GM12878 (cell line): ENCODE data around the gene OR2T33. TPM values are rescaled to one million over a fixed set of nuclear protein-coding genes. Genes with fewer than 3 reads are reported as not detected.

Source experiments
- ATAC-seq: fragments of 200-7000 bp; cut with Tn5 transposase; 3 replicates; pipeline ENCODE4 v1.9.1; 2020; ENCODE audit warnings: mild to moderate bottlenecking, moderate library complexity
- BruUV-seq: library from RNA; stranded (reverse); fragments of 400-500 nt; replicated peaks from 2 replicates; lab custom pipeline; 2021; lab: Mats Ljungman, UMichigan
- CTCF ChIA-PET: fragments of 300-600 bp; sonication (Branson Sonifier 250); formaldehyde crosslinking; extraction: SDS; loops from one replicate; lab custom pipeline; 2021; ENCODE audit warnings: inconsistent platforms; lab: Yijun Ruan, JAX
- POLR2A ChIA-PET: fragments of 350-600 bp; formaldehyde crosslinking; extraction: SDS; loops from one replicate; lab custom pipeline; 2021; ENCODE audit warnings: inconsistent platforms; lab: Charles Lee
- RAD21 ChIA-PET: fragments of 300-600 bp; sonication (Branson Sonifier 250); formaldehyde crosslinking; loops from one replicate; lab custom pipeline; 2023; ENCODE audit warnings: antibody characterized with exemption; ENCODE audit not compliant: unreplicated experiment; lab: Charles Lee
- SMC1A ChIA-PET: fragments of 300-600 bp; sonication (Branson Sonifier 250); formaldehyde crosslinking; loops from one replicate; lab custom pipeline; 2023; ENCODE audit not compliant: unreplicated experiment, uncharacterized antibody; lab: Charles Lee
- DNase-seq: peaks from one replicate; pipeline ENCODE4 v3.0.0-alpha.2; 2011; ENCODE audit warnings: low read depth, low spot score
- FAIRE-seq: peaks from 3 replicates; lab custom pipeline; 2011; peaks lifted over from hg19 to GRCh38; lab: Jason Lieb, UNC
- H2AFZ ChIP-seq: 2 replicates; pipeline ENCODE4 v1.6.0; 2011; ENCODE audit warnings: low read depth, low read length, control low read depth; ENCODE audit not compliant: control insufficient read depth
- H3K27ac ChIP-seq: 2 replicates; pipeline ENCODE4 v1.5.1; 2011; ENCODE audit warnings: control low read depth; ENCODE audit not compliant: control insufficient read depth, insufficient read depth
- H3K27me3 ChIP-seq, 2 experiments: replicated peaks in 1 of 2; 2 replicates each; pipeline versions ENCODE4 v1.6.0 to v1.6.1; 2011; ENCODE audit warnings: low read length in 1 of 2; ENCODE audit not compliant: control insufficient read depth in 2 of 2, insufficient read depth in 2 of 2
- H3K36me3 ChIP-seq, 2 experiments: 2 replicates each; pipeline ENCODE4 v1.5.1; 2011; ENCODE audit warnings: low read length in 1 of 2; ENCODE audit not compliant: control insufficient read depth in 2 of 2, insufficient read depth in 2 of 2
- H3K4me1 ChIP-seq: 2 replicates; pipeline ENCODE4 v1.6.1; 2011; ENCODE audit warnings: mild to moderate bottlenecking, low read length, moderate library complexity, mixed read lengths; ENCODE audit not compliant: control insufficient read depth, insufficient read depth
- H3K4me2 ChIP-seq: 2 replicates; pipeline ENCODE4 v1.6.0; 2011; ENCODE audit warnings: control low read depth; ENCODE audit not compliant: control insufficient read depth, insufficient read depth
- H3K4me3 ChIP-seq: fragments of 200-600 bp; sonication (generic); 2 replicates; pipeline ENCODE4 v1.5.1; 2016
- H3K79me2 ChIP-seq: 2 replicates; pipeline ENCODE4 v1.6.0; 2011; ENCODE audit warnings: low read length; ENCODE audit not compliant: control insufficient read depth, insufficient read depth
- H3K9ac ChIP-seq: 2 replicates; pipeline ENCODE4 v1.8.0; 2011; ENCODE audit warnings: low read length, control low read depth, mixed read lengths; ENCODE audit not compliant: control insufficient read depth, insufficient read depth
- H3K9me3 ChIP-seq: replicated peaks from 3 replicates; pipeline ENCODE4 v1.5.1; 2011; ENCODE audit warnings: mild to moderate bottlenecking, low read length; ENCODE audit not compliant: control insufficient read depth, insufficient read depth
- H4K20me1 ChIP-seq: 2 replicates; pipeline ENCODE4 v1.6.0; 2011; ENCODE audit not compliant: control insufficient read depth, insufficient read depth
- E2F4 ChIP-seq: IDR thresholded peaks from 2 replicates; pipeline ENCODE4 v1.6.1; 2012; ENCODE audit warnings: low read depth, low read length, improper control_type of control experiment
- HCFC1 ChIP-seq: fragments of 150-350 bp; IDR thresholded peaks from 2 replicates; pipeline ENCODE4 v1.6.1; 2014; ENCODE audit warnings: low read length
- MTA3 ChIP-seq: IDR thresholded peaks from 2 replicates; pipeline ENCODE4 v1.6.1; 2012; ENCODE audit warnings: low read length, inconsistent platforms, borderline replicate concordance
- PKNOX1 ChIP-seq: fragments of 450-650 bp; IDR thresholded peaks from 2 replicates; pipeline ENCODE4 v1.6.1; 2016; ENCODE audit warnings: mild to moderate bottlenecking
- SIN3A ChIP-seq: IDR thresholded peaks from 2 replicates; pipeline ENCODE4 v1.6.1; 2012; ENCODE audit warnings: low read depth, low read length, improper control_type of control experiment
- SIX5 ChIP-seq: IDR thresholded peaks from 2 replicates; pipeline ENCODE4 v1.6.1; 2011; ENCODE audit warnings: mild to moderate bottlenecking, low read depth, low read length, moderate library complexity; ENCODE audit not compliant: severe bottlenecking
- SRF ChIP-seq, 2 experiments: IDR thresholded peaks; 2 replicates each; pipeline ENCODE4 v1.6.1; 2011; ENCODE audit warnings: low read depth in 2 of 2, low read length in 2 of 2, mild to moderate bottlenecking in 1 of 2, moderate library complexity in 1 of 2
- ZNF592 ChIP-seq: fragments of 450-650 bp; IDR thresholded peaks from 2 replicates; pipeline ENCODE4 v1.6.1; 2017; ENCODE audit warnings: mild to moderate bottlenecking, moderate library complexity
- WGBS: methylation state at CpG from one replicate; pipeline ENCODE4 v1.1.6; 2016; ENCODE audit warnings: low lambda C conversion rate; ENCODE audit not compliant: insufficient replicate concordance, insufficient coverage; ENCODE audit errors: missing lambda C conversion rate; 5-methylcytosine and 5-hydroxymethylcytosine counted together
- in situ Hi-C: fragments of 300-500 bp; cut with MboI; formaldehyde crosslinking; loops from 9 replicates; pipeline ENCODE4 v1.14.3; 2018; ENCODE audit warnings: mixed read lengths
- intact Hi-C: fragments of 100-400 bp; cut with micrococcal nuclease; formaldehyde crosslinking; loops from one replicate; pipeline ENCODE4 v1.14.2; 2022; ENCODE audit not compliant: unreplicated experiment
- polyA plus RNA-seq, 11 experiments: library from polyadenylated mRNA; depleted of rRNA in 4 of 11; unstranded in 6 of 11; stranded (reverse) in 5 of 11; fragments of >200 nt; fragmentation: Nextera tagmentation in 4 of 11; fragmentation: Illumina TruSeq in 1 of 11; extraction: Ambion mirVana in 4 of 11; extraction: Trizol in 1 of 11; gene quantifications; 1 replicate in 1 of 11; 2 replicates in 10 of 11; pipeline versions ENCODE4 v1.2.1 to v1.2.3, GENCODE V29; 2011 to 2016; ENCODE audit warnings: inconsistent platforms in 2 of 11, missing spikeins in 2 of 11, low read depth in 1 of 11
- total RNA-seq, 4 experiments: library from RNA; depleted of rRNA in 3 of 4; stranded (reverse); fragments of >200 nt in 3 of 4; fragmentation: Illumina TruSeq in 1 of 4; extraction: Trizol in 1 of 4; gene quantifications; 2 replicates each; pipeline versions ENCODE4 v1.2.1 to v1.2.3, GENCODE V29; 2013 to 2021

The OR2T33 gene
- total and polyA plus RNA-seq, 10 of the 15 experiments (the other 5 are each of a cell fraction or from before 2014, with no cell fraction given), result not detected

GRCh38 chr1:248231117-248231516, 46.7 kb downstream of the OR2T33 start, which contains the start of gene OR2M4:
Gene OR2M4, plus strand, starts transcription at chr1:248231417. Its CDS starts 7,512 bp downstream, at chr1:248238929.
- FAIRE-seq (no peak), ATAC-seq (no peak), DNase-seq (no peak)
- Histone ChIP-seq H3K9ac (no peak within 1 kb of the TSS), H4K20me1 (no peaks in the 10 kb centered on the region), H3K9me3 (no peaks in the 10 kb centered on the region), H3K4me3 (no peak within 1 kb of the TSS), H2AFZ (no peak within 1 kb of the TSS), H3K27ac (no peak within 1 kb of the TSS), H3K4me1 (no peaks in the 10 kb centered on the region), H3K79me2 (no peaks in the 10 kb centered on the region), H3K36me3 (no peaks in the 10 kb centered on the region), H3K27me3 (no peaks in the 10 kb centered on the region), H3K4me2 (no peak within 1 kb of the TSS)
- BruUV-seq, result no TSS peak
- in situ Hi-C loops (no loop called here), intact Hi-C loops (no loop called here)
- ChIA-PET POLR2A (no interaction called here), CTCF (interaction anchor here (1.0 kb wide), 1 partner anchor 12 kb away, joined by 3 read pairs; no protein-coding TSS in a partner anchor), RAD21 (interaction anchor here (0.6 kb wide), 1 partner anchor 12 kb away, joined by 3 read pairs; no protein-coding TSS in a partner anchor), SMC1A (interaction anchor here (1.6 kb wide), 1 partner anchor 9 kb away, joined by 3 read pairs; no protein-coding TSS in a partner anchor)
- TF ChIP-seq PKNOX1 (no peak), ZNF592 (no peak), E2F4 (no peak), HCFC1 (no peak), SIX5 (no peak), MTA3 (no peak), SRF (IDR thresholded peaks at IDR 0.05; ENCODE audit: low read depth in 2 of 2, low read length in 2 of 2) (no peak), SIN3A (no peak)
- WGBS, result 9% methylated on average over 2 of the region's 2 CpGs
